ENCODE results near the gene CD7.

CD7 gene

DNA sequence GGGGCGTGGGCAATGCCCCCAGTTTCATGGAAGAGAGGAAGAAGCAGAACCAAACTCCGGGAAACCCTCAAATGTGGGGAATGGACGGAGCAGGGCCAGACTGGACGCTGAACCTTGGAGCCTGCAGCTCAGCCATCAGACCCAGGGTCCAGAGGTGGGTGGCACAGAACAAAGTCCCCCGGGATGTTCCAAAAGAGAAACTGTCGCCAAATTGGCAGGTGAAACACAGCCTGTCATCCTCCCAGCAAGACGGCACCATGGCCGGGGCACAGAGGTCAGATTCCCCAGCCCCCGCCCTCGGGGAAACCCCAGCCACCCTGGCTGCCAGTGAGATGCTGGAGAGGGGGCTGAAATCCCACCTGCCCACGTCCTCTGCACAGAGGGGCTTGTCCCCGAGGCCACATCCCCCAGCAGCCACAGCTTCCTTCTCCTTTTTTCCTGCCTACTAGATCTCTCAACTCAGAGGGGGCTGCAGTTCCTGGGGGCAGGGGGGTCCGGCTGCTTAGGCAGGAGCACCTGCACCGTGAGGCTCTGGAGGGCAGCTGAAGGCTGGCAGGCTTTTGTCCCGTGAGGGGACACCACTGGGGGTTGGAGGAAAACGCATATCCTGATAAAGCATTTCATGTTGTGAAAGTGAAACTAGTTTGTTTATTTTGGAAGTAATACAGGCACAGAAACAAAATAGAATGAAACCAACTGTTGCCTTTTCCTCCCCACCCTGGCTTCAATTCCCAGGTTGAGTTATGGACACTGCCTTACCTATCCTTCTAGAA lies 17.4 kb upstream of the CD7 start:
- TF ChIP-seq GATA3 (IDR thresholded peaks at IDR 0.05; ENCODE audit: low read depth, low read length): no peak
- TF ChIP-seq GATA2 (IDR thresholded peaks at IDR 0.05; ENCODE audit: low read depth, low read length): no peak

DNA sequence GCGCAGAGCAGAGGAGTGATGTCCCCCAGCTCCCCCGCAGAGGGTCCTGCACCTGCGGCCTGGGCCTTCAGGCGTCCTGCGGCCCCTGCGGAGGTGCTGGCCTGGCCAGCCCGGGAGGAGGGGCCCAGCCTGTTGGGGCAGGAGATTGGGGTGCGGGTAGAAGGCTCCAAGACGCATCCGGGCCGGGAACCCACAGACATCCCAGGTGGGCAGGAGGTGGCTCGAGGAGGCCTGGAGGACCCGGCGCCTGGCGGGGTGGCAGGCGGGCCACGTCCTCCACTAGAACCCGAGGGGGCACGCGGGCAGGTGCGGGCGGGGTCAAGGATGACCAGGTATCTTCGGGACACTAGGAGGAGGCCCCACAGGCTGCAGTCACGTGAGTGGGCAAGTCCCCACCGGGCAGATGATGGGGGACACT lies 16.8 kb upstream of the CD7 start:
- TF ChIP-seq GATA2 (IDR thresholded peaks at IDR 0.05; ENCODE audit: low read depth, low read length) (no peak), GATA3 (IDR thresholded peaks at IDR 0.05; ENCODE audit: low read depth, low read length) (no peak)

DNA sequence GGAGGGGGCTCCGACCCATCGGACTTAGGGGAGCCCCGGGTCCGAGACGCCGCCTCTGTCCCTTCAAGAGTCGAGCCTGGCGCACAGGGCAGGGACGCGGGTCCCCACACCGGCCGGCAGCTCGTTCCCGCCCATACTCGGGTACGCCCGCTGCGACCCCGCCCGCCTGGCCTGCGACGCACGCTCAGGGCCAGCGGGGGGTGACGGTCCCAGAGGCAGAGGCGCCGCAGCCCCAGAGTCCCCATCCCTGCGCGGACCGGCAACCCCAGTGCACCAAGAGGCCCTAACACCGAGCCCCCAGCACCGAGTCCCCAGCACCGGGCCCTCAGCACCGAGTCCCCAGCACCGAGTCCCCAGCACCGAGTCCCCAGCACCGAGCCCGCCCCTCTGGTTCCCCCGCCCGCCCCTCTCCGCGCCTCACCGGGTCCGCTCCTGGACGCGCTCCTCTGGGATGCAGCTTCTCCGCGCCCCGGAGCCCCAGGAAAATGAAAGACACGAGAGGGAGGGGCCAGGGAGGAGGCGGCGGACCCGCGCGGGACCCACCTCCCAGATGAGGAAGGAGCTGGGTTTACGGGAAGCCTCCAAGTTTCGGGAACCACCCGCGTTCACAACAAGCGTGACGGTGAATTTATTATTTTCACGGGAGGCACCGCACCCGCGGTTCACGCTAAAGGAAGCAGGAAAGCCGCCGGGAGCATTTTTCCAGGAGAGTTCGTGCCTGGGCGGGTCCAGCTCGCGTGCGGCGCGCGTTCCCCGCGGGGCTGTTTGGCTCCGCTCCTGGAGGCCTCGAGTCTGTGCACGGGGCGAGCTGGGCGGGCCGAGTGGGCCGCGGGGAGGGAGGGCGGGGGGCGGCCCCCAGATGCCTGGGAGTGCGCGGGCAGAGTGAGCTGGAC lies 16.1 kb upstream of the CD7 start, which contains the start of gene SECTM1:
Gene SECTM1 (minus strand): TSS at position 488 of the 893 bp plus-strand sequence. CDS start 6,526 bp downstream, outside the sequence.
- TF ChIP-seq GATA2 (IDR thresholded peaks at IDR 0.05; ENCODE audit: low read depth, low read length): no peak
- no peak for TF ChIP-seq GATA3 (IDR thresholded peaks at IDR 0.05; ENCODE audit: low read depth, low read length)

DNA sequence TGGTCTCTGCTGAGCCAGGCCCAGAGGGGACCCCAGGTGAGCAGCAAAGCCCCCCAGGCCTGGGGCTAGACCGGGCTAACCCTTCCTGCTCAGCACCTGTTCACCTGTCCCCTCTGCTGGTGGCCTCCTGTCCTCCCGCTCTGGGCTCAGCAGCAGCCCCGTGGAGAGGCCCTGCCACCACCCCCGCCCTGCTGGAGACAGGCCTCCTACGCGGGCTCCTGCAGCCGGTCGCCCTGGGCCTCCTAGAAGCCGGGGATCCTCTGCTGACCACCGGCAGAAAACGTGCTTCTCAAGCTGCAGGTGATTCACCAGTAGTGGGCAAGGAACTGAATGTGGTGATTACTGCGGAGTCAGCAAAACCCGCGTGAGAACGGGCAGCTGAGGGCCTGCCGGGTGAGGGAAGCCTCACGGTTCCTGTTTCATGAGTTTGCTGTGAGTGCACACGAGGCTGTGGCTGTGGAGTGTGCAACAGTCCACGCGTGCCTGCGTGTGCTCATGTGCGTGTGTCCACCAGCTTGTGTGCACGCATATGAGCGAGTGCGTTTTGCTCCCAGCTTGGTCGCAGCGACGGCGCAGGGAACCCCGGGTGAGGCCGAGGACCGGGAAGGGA lies 15.4 kb upstream of the CD7 start:
- TF ChIP-seq GATA3 (IDR thresholded peaks at IDR 0.05; ENCODE audit: low read depth, low read length) (no peak), GATA2 (IDR thresholded peaks at IDR 0.05; ENCODE audit: low read depth, low read length) (no peak)

DNA sequence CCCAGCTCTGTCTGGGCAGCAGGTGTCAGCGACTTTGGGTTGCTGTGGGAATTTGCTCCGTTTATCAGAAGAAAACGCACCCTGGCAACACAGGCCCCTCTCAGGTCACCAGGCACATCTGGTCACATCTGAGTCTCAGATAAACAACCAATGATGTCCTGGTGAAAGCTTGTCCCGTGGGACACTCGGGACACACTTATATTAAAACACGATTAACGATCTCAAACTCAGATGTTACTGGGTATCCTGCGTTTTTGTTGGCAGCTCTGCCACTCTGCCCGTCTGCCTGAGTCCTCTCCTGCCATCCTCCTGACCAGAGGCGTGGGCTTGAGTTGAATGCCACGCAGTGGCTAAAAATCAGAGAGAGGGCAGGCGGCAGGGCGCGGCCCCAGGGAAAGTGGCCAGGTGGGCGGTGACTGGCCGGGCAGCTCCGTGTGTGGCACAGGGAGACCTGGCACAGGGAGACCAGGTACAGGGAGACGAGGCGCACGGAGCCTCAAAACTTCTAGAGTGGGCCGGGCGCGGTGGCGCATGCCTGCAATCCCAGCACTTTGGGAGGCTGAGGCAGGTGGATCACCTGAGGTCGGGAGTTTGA lies 14.0 kb upstream of the CD7 start:
- TF ChIP-seq GATA2 (IDR thresholded peaks at IDR 0.05; ENCODE audit: low read depth, low read length): no peak
- TF ChIP-seq GATA3 (IDR thresholded peaks at IDR 0.05; ENCODE audit: low read depth, low read length): no peak

DNA sequence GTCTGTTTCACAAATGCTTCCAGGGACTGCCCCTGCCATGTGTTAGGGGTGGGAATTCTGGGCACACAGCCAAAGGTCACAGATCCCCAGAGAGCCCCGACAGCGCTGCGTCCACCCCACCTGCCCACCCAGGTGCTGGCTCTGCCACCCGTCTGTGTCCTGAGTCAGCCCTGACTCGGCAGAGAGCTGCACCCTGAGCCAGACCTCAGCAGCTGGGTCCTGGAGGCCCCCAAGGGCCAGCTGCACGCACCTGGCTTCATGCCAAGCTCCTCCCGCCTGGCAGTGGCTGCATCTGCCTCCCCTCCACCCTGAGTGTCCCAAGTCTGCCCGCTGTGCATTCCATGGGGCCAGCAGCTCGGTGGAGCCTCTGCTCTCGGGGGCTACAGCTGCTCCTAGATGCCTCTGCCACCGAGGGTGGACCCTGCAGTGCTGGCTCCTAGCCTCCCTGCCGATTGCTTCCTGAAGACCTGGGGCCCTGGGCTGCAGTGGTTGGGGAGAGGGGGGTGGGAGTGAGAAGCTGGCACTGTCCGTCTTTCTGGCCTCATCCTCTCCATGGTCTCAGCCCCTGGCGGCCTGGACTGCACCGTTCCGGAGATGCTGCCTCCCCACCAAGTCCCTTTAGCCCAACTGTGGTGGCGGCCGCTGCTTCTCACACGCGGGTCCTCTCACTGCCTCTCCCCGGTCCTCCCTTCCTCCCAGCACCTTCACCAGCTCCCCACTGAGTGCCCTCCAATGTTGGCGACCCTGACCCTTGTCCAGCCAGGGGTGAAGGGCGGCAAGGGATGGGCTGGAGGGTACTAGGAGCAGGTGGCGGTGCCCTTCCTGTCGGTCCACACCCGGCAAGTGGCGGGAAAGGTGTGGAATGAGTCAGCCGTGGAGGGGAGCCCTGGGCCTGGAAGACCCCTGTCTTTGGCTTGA lies 13.2 kb upstream of the CD7 start:
- TF ChIP-seq GATA3 (IDR thresholded peaks at IDR 0.05; ENCODE audit: low read depth, low read length) (no peak), GATA2 (IDR thresholded peaks at IDR 0.05; ENCODE audit: low read depth, low read length) (no peak)

DNA sequence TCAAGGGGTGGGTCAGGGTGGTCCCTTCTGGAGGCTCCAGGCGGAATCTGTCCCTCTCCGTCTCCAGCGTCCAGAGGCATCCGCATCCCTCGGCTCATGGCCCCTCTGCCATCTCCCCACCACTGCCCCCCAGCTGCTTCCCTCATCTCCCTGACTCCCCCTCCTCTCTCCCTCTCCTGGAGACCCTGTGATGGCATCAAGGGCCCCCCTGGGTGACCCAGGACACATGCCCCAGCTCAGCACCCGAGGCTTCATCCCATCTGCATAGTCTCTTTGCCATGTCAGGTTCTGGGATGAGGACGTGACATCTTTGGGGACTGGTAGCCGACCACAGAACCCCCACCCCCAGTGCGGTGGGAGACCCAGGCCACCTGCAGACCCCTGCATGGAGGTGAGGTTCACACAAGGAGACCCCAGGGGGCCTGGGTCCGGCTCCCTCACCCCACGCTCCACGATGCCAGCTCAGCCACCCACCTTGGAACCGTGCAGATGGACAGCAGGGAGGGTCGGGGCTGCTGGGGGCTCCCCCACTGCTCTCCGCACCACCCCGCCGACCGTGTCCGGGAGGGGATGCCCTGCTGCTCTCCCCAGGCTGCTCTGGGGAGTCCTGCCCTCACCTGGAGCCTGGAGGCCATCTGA lies 12.4 kb upstream of the CD7 start:
- TF ChIP-seq GATA3 (IDR thresholded peaks at IDR 0.05; ENCODE audit: low read depth, low read length) (no peak), GATA2 (IDR thresholded peaks at IDR 0.05; ENCODE audit: low read depth, low read length) (no peak)

DNA sequence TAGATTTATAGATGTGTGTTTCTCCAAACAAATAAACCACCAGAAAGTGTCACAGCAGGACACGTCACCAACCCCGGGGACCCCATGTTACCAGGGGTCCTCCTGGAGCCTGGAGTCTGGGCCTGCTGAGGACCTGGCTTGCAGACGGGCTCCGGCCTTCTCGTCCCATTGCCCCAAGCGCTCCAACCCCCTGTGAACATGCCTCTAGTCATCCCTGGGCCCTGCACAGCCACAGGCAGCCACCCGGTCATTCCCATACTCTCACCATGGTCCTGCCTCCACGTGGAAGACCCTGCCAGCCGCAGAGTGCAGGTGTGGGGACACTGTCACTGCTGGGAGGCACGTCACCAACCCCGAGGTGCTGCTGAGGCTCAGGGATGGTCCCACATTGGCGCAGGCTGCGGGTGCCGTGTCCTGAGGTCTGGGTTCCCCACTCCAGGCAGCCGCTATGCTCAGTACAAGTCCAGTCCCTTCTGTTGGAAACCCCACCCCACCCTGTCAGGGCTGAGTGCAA lies 11.6 kb upstream of the CD7 start:
- TF ChIP-seq GATA3 (IDR thresholded peaks at IDR 0.05; ENCODE audit: low read depth, low read length) (no peak), GATA2 (IDR thresholded peaks at IDR 0.05; ENCODE audit: low read depth, low read length) (no peak)

DNA sequence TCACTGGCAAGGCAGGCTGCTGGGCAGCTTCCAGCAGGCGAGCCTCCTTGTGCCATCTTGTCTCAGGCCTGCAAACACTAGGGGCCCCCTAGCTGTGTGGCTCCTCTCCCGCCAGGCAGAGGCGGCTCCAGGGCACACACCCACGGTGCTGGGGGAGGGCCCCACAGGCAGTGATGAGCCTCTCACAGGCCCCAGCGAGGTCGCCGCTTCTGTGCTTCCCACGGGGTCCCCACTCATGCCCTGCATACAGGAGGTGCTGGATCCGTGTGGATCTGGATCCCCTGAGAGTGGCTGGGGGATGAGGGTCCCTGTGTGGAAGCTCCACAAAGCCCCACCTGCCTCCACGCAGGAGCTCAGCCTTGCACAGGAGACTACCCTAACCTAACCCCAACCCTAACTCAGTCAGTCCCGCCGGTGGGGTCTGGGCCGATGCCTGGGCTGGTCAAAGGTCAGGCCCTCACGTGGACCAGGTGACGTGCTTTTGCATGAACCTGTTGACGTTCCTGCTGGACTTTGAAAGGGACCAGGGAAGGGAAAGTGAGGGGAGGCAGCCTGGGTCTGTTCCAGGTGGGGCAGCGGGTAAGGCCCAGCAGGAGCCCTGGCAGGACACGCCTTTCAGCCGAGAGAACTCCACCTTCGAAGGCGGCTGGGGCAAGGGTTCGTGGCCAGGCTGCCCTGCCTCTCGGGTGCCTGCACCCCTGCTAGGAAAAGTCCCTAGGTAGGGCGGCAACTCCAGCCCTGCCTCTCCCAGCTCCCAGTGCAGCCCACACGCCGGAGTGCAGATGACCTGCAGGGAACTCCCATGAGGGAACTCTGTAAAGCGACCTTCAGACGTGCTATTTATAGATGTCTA lies 11.0 kb upstream of the CD7 start:
- TF ChIP-seq GATA2 (IDR thresholded peaks at IDR 0.05; ENCODE audit: low read depth, low read length) (no peak), GATA3 (IDR thresholded peaks at IDR 0.05; ENCODE audit: low read depth, low read length) (no peak)

DNA sequence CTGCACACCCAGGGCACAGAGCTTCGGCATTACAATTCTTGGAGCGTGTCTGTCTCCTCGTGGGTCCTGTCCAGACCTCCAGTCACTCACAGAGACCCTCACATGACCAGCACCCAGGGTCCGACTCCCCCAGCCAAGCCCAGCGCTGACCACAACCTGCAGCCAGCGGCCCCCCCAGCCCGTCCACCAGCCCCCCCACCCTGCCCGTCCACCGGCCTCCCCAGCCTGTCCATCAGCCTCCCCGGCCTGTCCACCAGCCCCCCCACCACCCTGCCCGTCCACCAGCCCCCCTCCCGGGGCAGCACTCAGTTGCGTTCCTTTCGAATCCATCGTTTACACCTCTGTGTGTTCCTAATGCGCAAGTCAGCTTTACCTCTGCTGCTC lies 10.3 kb upstream of the CD7 start:
- TF ChIP-seq GATA2 (IDR thresholded peaks at IDR 0.05; ENCODE audit: low read depth, low read length) (no peak), GATA3 (IDR thresholded peaks at IDR 0.05; ENCODE audit: low read depth, low read length) (no peak)

DNA sequence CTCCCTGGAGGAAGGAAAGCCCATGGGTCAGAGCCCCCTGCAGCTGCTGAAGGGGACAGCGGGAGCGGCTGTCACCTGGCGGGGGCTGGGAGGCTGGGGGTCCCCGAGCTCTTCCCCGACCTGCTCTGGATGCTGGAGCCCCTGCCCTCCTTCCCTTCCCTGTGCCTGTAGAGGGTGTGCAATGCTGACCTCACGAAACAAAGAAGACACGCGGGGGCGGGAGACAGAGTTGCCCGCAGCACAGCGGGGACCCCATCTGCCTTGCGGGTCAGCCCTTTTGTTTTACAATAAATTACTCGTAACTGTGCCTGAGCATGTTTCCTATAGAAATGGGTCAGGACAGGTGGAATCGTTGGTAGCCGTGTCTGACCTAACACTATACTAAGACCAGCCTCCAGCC lies 9.9 kb upstream of the CD7 start:
- TF ChIP-seq GATA3 (IDR thresholded peaks at IDR 0.05; ENCODE audit: low read depth, low read length) (no peak), GATA2 (IDR thresholded peaks at IDR 0.05; ENCODE audit: low read depth, low read length) (no peak)

All from SH-SY5Y (cell line).